Activated CD4-positive, alpha-beta T cell treated with anti-CD3 and anti-CD28 coated beads, Interleukin-10, Interleukin-2, amounts not matched to agents 100 ng/mL and 50 ng/mL, durations not matched to agents 16 hours and 8 hours (primary cell): ENCODE data around the gene CECR2.
A peak's percentile ranks its signal among the peaks of the same experiment; 100 is the strongest.

Experiments used
- DNase-seq: peaks from one replicate; pipeline ENCODE4 v3.0.0-alpha.2; 2020

CECR2 gene

GRCh38 chr22:17369439-17370025, at the start of gene CECR2:
Gene CECR2, plus strand, starts transcription at chr22:17369460. Its CDS starts 324 bp downstream, at chr22:17369784.
- no peak for DNase-seq

- no peak for DNase-seq
Observed at GRCh38 chr22:17319546-17319945, 49.7 kb upstream of the CECR2 start.

- no peak for DNase-seq
Observed at GRCh38 chr22:17322511-17322910, 46.7 kb upstream of the CECR2 start.

- DNase-seq = no peak
Observed at GRCh38 chr22:17331690-17332089, 37.6 kb upstream of the CECR2 start.

GRCh38 chr22:17332109-17332800, 37.0 kb upstream of the CECR2 start:
- DNase-seq = no peak

GRCh38 chr22:17334059-17334458, 35.2 kb upstream of the CECR2 start:
- no peak for DNase-seq

- DNase-seq = no peak
Observed at GRCh38 chr22:17334983-17335382, 34.3 kb upstream of the CECR2 start.

GRCh38 chr22:17336061-17336460, 33.2 kb upstream of the CECR2 start:
- DNase-seq = no peak

GRCh38 chr22:17337639-17338038, 31.6 kb upstream of the CECR2 start:
- no peak for DNase-seq

GRCh38 chr22:17339095-17339693, 30.1 kb upstream of the CECR2 start:
- DNase-seq = no peak

GRCh38 chr22:17342361-17342760, 26.9 kb upstream of the CECR2 start:
- no peak for DNase-seq

GRCh38 chr22:17343766-17344165, 25.5 kb upstream of the CECR2 start:
- no peak for DNase-seq

- DNase-seq = no peak
Observed at GRCh38 chr22:17346578-17346977, 22.7 kb upstream of the CECR2 start.

- no peak for DNase-seq
Observed at GRCh38 chr22:17347724-17348123, 21.5 kb upstream of the CECR2 start.

- no peak for DNase-seq
Observed at GRCh38 chr22:17348464-17349103, 20.7 kb upstream of the CECR2 start.

- DNase-seq = no peak
Observed at GRCh38 chr22:17349172-17349571, 20.1 kb upstream of the CECR2 start.

GRCh38 chr22:17350292-17350691, 19.0 kb upstream of the CECR2 start:
- no peak for DNase-seq

GRCh38 chr22:17352798-17353197, 16.5 kb upstream of the CECR2 start:
- no peak for DNase-seq

- DNase-seq = no peak
Observed at GRCh38 chr22:17357688-17358087, 11.6 kb upstream of the CECR2 start.

GRCh38 chr22:17358415-17358814, 10.8 kb upstream of the CECR2 start:
- no peak for DNase-seq

GRCh38 chr22:17359501-17359900, 9.8 kb upstream of the CECR2 start:
- no peak for DNase-seq

GRCh38 chr22:17366329-17366728, 2.9 kb upstream of the CECR2 start:
- DNase-seq = no peak

- DNase-seq = peak; percentile 39
Observed at GRCh38 chr22:17366830-17367229, 2.4 kb upstream of the CECR2 start.

- no peak for DNase-seq
Observed at GRCh38 chr22:17368144-17368543, 1.1 kb upstream of the CECR2 start.
